Colonic mucosa (tissue), 4 donors: ENCODE results near the gene SLC38A7. TPM values are rescaled to one million over a fixed set of nuclear protein-coding genes. Genes with fewer than 3 reads are reported as not detected.

Experiments used
- DNase-seq: peaks from one replicate; pipeline ENCODE4 v3.0.0-alpha.2; 2020
- H3K27ac ChIP-seq: fragments of 200-600 bp; one replicate; pipeline ENCODE4 v1.8.0; 2021
- H3K27me3 ChIP-seq: fragments of 200-600 bp; one replicate; pipeline ENCODE4 v1.8.0; 2021
- H3K36me3 ChIP-seq: fragments of 200-600 bp; one replicate; pipeline ENCODE4 v1.8.0; 2021
- H3K4me1 ChIP-seq: fragments of 200-600 bp; one replicate; pipeline ENCODE4 v1.8.0; 2021; ENCODE audit warnings: mild to moderate bottlenecking
- H3K4me3 ChIP-seq: fragments of 200-600 bp; one replicate; pipeline ENCODE4 v1.8.0; 2021
- H3K9ac ChIP-seq, 2 donors: one replicate each; pipeline ENCODE4 v1.7.0; 2013; ENCODE audit warnings: control low read depth in 2 of 2, low read depth in 2 of 2, low read length in 2 of 2
- H3K9me3 ChIP-seq: fragments of 200-600 bp; one replicate; pipeline ENCODE4 v1.8.0; 2021
- intact Hi-C: fragments of 100-400 bp; cut with DNase I; formaldehyde crosslinking; loops from one replicate; pipeline ENCODE4 v1.14.1; 2022
- total RNA-seq, 2 donors: library from RNA; stranded (reverse); fragmentation: NEBNext Ultra II Directional in 1 of 2; extraction: Animal tissue kit (Norgen Biotek cat#: 25700) in 1 of 2; gene quantifications; one replicate each; pipeline ENCODE4 v1.2.1, GENCODE V29; 2021
- TF ChIP-seq, protein P1 (sequence below): fragments of 200-600 bp; IDR thresholded peaks from one replicate; pipeline ENCODE4 v1.8.0; 2022; ENCODE audit warnings: antibody characterized with exemption, mild to moderate bottlenecking
- donor health status: healthy.
- donor health status: DM: no; HTN: no; CAD: no.
- donor health status: DM: no; HTN: no; CAD: no.

SLC38A7 gene
- total RNA-seq, 2 donors from 2014 or later = 10.8 to 15.5 TPM

GRCh38 chr16:58730724-58731370 lies 46.3 kb upstream of the SLC38A7 start:
- intact Hi-C loops = no loop called here
- Histone ChIP-seq H3K36me3 (no peaks in the 10 kb centered on the region), H3K4me1 (peaks cover 6% of the 10 kb centered on the region), H3K9me3 (no peaks in the 10 kb centered on the region), H3K27ac (no peak overlapping the region), H3K4me3 (no peak overlapping the region), H3K9ac (no peak overlapping the region), H3K27me3 (no peaks in the 10 kb centered on the region)
- TF ChIP-seq, protein P1, sequence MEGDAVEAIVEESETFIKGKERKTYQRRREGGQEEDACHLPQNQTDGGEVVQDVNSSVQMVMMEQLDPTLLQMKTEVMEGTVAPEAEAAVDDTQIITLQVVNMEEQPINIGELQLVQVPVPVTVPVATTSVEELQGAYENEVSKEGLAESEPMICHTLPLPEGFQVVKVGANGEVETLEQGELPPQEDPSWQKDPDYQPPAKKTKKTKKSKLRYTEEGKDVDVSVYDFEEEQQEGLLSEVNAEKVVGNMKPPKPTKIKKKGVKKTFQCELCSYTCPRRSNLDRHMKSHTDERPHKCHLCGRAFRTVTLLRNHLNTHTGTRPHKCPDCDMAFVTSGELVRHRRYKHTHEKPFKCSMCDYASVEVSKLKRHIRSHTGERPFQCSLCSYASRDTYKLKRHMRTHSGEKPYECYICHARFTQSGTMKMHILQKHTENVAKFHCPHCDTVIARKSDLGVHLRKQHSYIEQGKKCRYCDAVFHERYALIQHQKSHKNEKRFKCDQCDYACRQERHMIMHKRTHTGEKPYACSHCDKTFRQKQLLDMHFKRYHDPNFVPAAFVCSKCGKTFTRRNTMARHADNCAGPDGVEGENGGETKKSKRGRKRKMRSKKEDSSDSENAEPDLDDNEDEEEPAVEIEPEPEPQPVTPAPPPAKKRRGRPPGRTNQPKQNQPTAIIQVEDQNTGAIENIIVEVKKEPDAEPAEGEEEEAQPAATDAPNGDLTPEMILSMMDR = no peak
- no peak for DNase-seq

- Histone ChIP-seq H3K27me3 (no peaks in the 10 kb centered on the region), H3K9me3 (no peaks in the 10 kb centered on the region), H3K4me1 (peaks cover 6% of the 10 kb centered on the region), H3K27ac (no peak overlapping the region), H3K9ac (no peak overlapping the region), H3K4me3 (no peak overlapping the region), H3K36me3 (no peaks in the 10 kb centered on the region)
- no peak for DNase-seq
- intact Hi-C loops = no loop called here
- TF ChIP-seq, protein P1 = no peak
These were observed 43.4 kb upstream of the SLC38A7 start for GRCh38 chr16:58727796-58728568.

GRCh38 chr16:58727028-58727781 lies 42.6 kb upstream of the SLC38A7 start:
- no peak for DNase-seq
- no peaks in the 10 kb centered on the region for H3K27me3 ChIP-seq
- H3K4me3 ChIP-seq = no peak overlapping the region
- H3K9me3 ChIP-seq = no peaks in the 10 kb centered on the region
- no peaks in the 10 kb centered on the region for H3K36me3 ChIP-seq
- H3K27ac ChIP-seq = no peak overlapping the region
- H3K9ac ChIP-seq = no peak overlapping the region
- intact Hi-C loops = no loop called here
- H3K4me1 ChIP-seq = no peaks in the 10 kb centered on the region
- TF ChIP-seq, protein P1 = no peak

GRCh38 chr16:58723109-58723508 lies 38.5 kb upstream of the SLC38A7 start:
- no peaks in the 10 kb centered on the region for H3K4me1 ChIP-seq
- H3K4me3 ChIP-seq = no peak overlapping the region
- H3K9ac ChIP-seq = no peak overlapping the region
- no peaks in the 10 kb centered on the region for H3K9me3 ChIP-seq
- no peak for DNase-seq
- H3K36me3 ChIP-seq = peaks cover 1% of the 10 kb centered on the region
- no peaks in the 10 kb centered on the region for H3K27me3 ChIP-seq
- TF ChIP-seq, protein P1 = no peak
- H3K27ac ChIP-seq = no peak overlapping the region
- intact Hi-C loops = no loop called here

DNA sequence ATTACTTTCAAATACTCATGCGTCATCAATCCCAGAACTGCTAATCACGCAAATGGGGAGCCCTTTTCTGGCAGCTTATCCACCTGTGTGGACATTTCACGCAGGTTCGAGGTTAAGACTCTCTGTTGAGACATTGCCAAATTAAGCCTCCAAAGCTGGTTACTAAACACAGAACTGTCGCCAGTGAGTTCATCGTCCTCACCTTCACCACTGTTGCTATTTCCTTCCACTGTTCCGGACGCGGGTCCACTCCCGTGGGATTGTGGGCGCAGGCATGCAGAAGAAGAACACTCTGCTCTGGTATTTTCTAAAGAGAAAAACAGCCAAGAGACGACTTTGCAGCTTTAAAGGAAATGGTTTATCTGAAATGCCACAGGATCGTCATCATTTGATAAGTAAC lies 33.4 kb upstream of the SLC38A7 start:
- H3K4me3 ChIP-seq = no peak overlapping the region
- H3K36me3 ChIP-seq = peaks cover 19% of the 10 kb centered on the region
- no peaks in the 10 kb centered on the region for H3K4me1 ChIP-seq
- H3K27me3 ChIP-seq = no peaks in the 10 kb centered on the region
- H3K27ac ChIP-seq = no peak overlapping the region
- H3K9me3 ChIP-seq = no peaks in the 10 kb centered on the region
- H3K9ac ChIP-seq = no peak overlapping the region
- TF ChIP-seq, protein P1 = no peak
- DNase-seq = no peak
- intact Hi-C loops = no loop called here
